HepG2 (cell line): Measurements from ENCODE around the gene C14orf93. TPM values are rescaled to one million over a fixed set of nuclear protein-coding genes. Genes with fewer than 3 reads are reported as not detected.

Experiments
- EZH2 ChIP-seq: conservative IDR thresholded peaks from 2 replicates; pipeline ENCODE4 v1.6.1; 2012; ENCODE audit warnings: mild to moderate bottlenecking, low read depth, low read length, moderate library complexity
- FOSL2 ChIP-seq: sonication (generic); formaldehyde crosslinking; IDR thresholded peaks from 2 replicates; pipeline ENCODE4 v1.4.0; 2020; ENCODE audit warnings: missing genetic modification reagents
- FOXC1 ChIP-seq: sonication (generic); formaldehyde crosslinking; IDR thresholded peaks from 2 replicates; pipeline ENCODE4 v1.8.0; 2022; ENCODE audit warnings: mild to moderate bottlenecking, missing genetic modification reagents, borderline replicate concordance
- HMGXB3 ChIP-seq: sonication (generic); formaldehyde crosslinking; IDR thresholded peaks from 2 replicates; pipeline ENCODE4 v1.4.0; 2020; ENCODE audit warnings: missing genetic modification reagents, borderline replicate concordance
- HNF1B ChIP-seq: sonication (generic); formaldehyde crosslinking; IDR thresholded peaks from 2 replicates; pipeline ENCODE4 v1.5.1; 2020; ENCODE audit warnings: mild to moderate bottlenecking, moderate library complexity, missing genetic modification reagents
- MEIS1 ChIP-seq: sonication (generic); formaldehyde crosslinking; IDR thresholded peaks from 2 replicates; pipeline ENCODE4 v1.9.0; 2021; ENCODE audit warnings: mild to moderate bottlenecking, missing genetic modification reagents, moderate library complexity, borderline replicate concordance
- MTF2 ChIP-seq: sonication (generic); formaldehyde crosslinking; IDR thresholded peaks from 2 replicates; pipeline ENCODE4 v1.5.0; 2020; ENCODE audit warnings: missing genetic modification reagents, borderline replicate concordance
- NFIC ChIP-seq: IDR thresholded peaks from 2 replicates; pipeline ENCODE4 v1.6.1; 2012; ENCODE audit warnings: mild to moderate bottlenecking, low read length, inconsistent platforms
- PBX3 ChIP-seq: sonication (generic); formaldehyde crosslinking; IDR thresholded peaks from 2 replicates; pipeline ENCODE4 v1.8.1; 2023; ENCODE audit warnings: missing genetic modification reagents, inconsistent platforms, borderline replicate concordance
- TERF1 ChIP-seq: sonication (generic); formaldehyde crosslinking; IDR thresholded peaks from 2 replicates; pipeline ENCODE4 v1.8.0; 2022; ENCODE audit warnings: mild to moderate bottlenecking, missing genetic modification reagents, moderate library complexity
- ZNF18 ChIP-seq: sonication (generic); formaldehyde crosslinking; IDR thresholded peaks from 2 replicates; pipeline ENCODE4 v1.8.0; 2022; ENCODE audit warnings: mild to moderate bottlenecking, missing genetic modification reagents; ENCODE audit not compliant: insufficient replicate concordance
- ZNF256 ChIP-seq: sonication (generic); formaldehyde crosslinking; conservative IDR thresholded peaks from 2 replicates; pipeline ENCODE4 v1.4.0; 2020; ENCODE audit warnings: missing genetic modification reagents
- ZNF335 ChIP-seq: sonication (generic); formaldehyde crosslinking; IDR thresholded peaks from 2 replicates; pipeline ENCODE4 v1.4.0; 2020; ENCODE audit warnings: missing genetic modification reagents
- ZNF616 ChIP-seq: sonication (generic); formaldehyde crosslinking; IDR thresholded peaks from 2 replicates; pipeline ENCODE4 v1.5.0; 2020; ENCODE audit warnings: low read depth, mild to moderate bottlenecking, missing genetic modification reagents
- ZNF7 ChIP-seq: IDR thresholded peaks from 2 replicates; pipeline ENCODE4 v1.6.1; 2016; ENCODE audit warnings: missing biosample characterization, missing genetic modification reagents
- ZNF724P ChIP-seq: sonication (generic); formaldehyde crosslinking; IDR thresholded peaks from 2 replicates; pipeline ENCODE4 v1.8.0; 2022; ENCODE audit warnings: missing genetic modification reagents, borderline replicate concordance
- ZSCAN5A ChIP-seq: sonication (generic); formaldehyde crosslinking; IDR thresholded peaks from 2 replicates; pipeline ENCODE4 v1.8.0; 2022; ENCODE audit warnings: mild to moderate bottlenecking, missing genetic modification reagents, borderline replicate concordance
- ZZZ3 ChIP-seq: sonication (generic); formaldehyde crosslinking; IDR thresholded peaks from 2 replicates; pipeline ENCODE4 v1.4.0; 2020; ENCODE audit warnings: missing genetic modification reagents, mild to moderate bottlenecking, borderline replicate concordance
- polyA plus RNA-seq, 8 experiments: library from polyadenylated mRNA; depleted of rRNA in 3 of 8; stranded (reverse) in 7 of 8; unstranded in 1 of 8; fragments of >200 nt; fragmentation: Illumina TruSeq in 4 of 8; extraction: Trizol in 4 of 8; gene quantifications; 2 replicates each; pipeline versions ENCODE4 v1.2.1 to v1.2.3, GENCODE V29; 2011 to 2016; ENCODE audit warnings: low read depth in 4 of 8, missing spikeins in 1 of 8, mixed read lengths in 1 of 8; ENCODE audit not compliant: insufficient read depth in 1 of 8
- total RNA-seq, 5 experiments: library from RNA; depleted of rRNA; stranded (reverse); fragments of >200 nt; fragmentation: Illumina TruSeq; extraction: Trizol; gene quantifications; 2 replicates each; pipeline ENCODE4 v1.2.3, GENCODE V29; 2016; ENCODE audit warnings: low read depth in 1 of 5

The C14orf93 gene
- total and polyA plus RNA-seq, 2 of the 13 experiments (the other 11 are each of a cell fraction or from before 2014, with no cell fraction given) = 11.4 to 22.5 TPM

GRCh38 chr14:23052182-23052623 lies 42.3 kb upstream of the C14orf93 start (continued):
- TF ChIP-seq HMGXB3 (no peak), HNF1B (CRISPR knock-in tag) (0 out of 2 replicates have a peak, but pooled peaks have one; percentile 65), TERF1 (CRISPR knock-in tag) (no peak), PBX3 (no peak), ZNF7 (CRISPR knock-in tag) (0 out of 2 replicates have a peak, but pooled peaks have one; percentile 14), FOSL2 (CRISPR knock-in tag) (peak; percentile 26; the same call in 1 of the 2 replicates), ZNF18 (CRISPR knock-in tag) (no peak), ZNF616 (CRISPR knock-in tag) (peak; percentile 68; the same call in 1 of the 2 replicates), NFIC (no peak), ZNF724P (no peak), EZH2 (no peak), ZZZ3 (CRISPR knock-in tag) (no peak), ZNF335 (CRISPR knock-in tag) (no peak), FOXC1 (CRISPR knock-in tag) (no peak), ZSCAN5A (CRISPR knock-in tag) (0 out of 2 replicates have a peak, but pooled peaks have one; percentile 48), ZNF256 (no peak), MTF2 (CRISPR knock-in tag) (no peak), MEIS1 (CRISPR knock-in tag) (peak; percentile 30; the same call in 1 of the 2 replicates)
